GM12878 (cell line): ENCODE results near the gene DGKB. TPM values are rescaled to one million over a fixed set of nuclear protein-coding genes. Genes with fewer than 3 reads are reported as not detected.

Experiments used
- ATAC-seq: fragments of 200-7000 bp; cut with Tn5 transposase; 3 replicates; pipeline ENCODE4 v1.9.1; 2020; ENCODE audit warnings: mild to moderate bottlenecking, moderate library complexity
- BruUV-seq: library from RNA; stranded (reverse); fragments of 400-500 nt; replicated peaks from 2 replicates; lab custom pipeline; 2021; lab: Mats Ljungman, UMichigan
- CTCF ChIA-PET: fragments of 300-600 bp; sonication (Branson Sonifier 250); formaldehyde crosslinking; extraction: SDS; loops from one replicate; lab custom pipeline; 2021; ENCODE audit warnings: inconsistent platforms; lab: Yijun Ruan, JAX
- POLR2A ChIA-PET: fragments of 350-600 bp; formaldehyde crosslinking; extraction: SDS; loops from one replicate; lab custom pipeline; 2021; ENCODE audit warnings: inconsistent platforms; lab: Charles Lee
- RAD21 ChIA-PET: fragments of 300-600 bp; sonication (Branson Sonifier 250); formaldehyde crosslinking; loops from one replicate; lab custom pipeline; 2023; ENCODE audit warnings: antibody characterized with exemption; ENCODE audit not compliant: unreplicated experiment; lab: Charles Lee
- SMC1A ChIA-PET: fragments of 300-600 bp; sonication (Branson Sonifier 250); formaldehyde crosslinking; loops from one replicate; lab custom pipeline; 2023; ENCODE audit not compliant: unreplicated experiment, uncharacterized antibody; lab: Charles Lee
- DNase-seq: peaks from one replicate; pipeline ENCODE4 v3.0.0-alpha.2; 2011; ENCODE audit warnings: low read depth, low spot score
- FAIRE-seq: peaks from 3 replicates; lab custom pipeline; 2011; peaks lifted over from hg19 to GRCh38; lab: Jason Lieb, UNC
- H2AFZ ChIP-seq: 2 replicates; pipeline ENCODE4 v1.6.0; 2011; ENCODE audit warnings: low read depth, low read length, control low read depth; ENCODE audit not compliant: control insufficient read depth
- H3K27ac ChIP-seq: 2 replicates; pipeline ENCODE4 v1.5.1; 2011; ENCODE audit warnings: control low read depth; ENCODE audit not compliant: control insufficient read depth, insufficient read depth
- H3K27me3 ChIP-seq, 2 experiments: replicated peaks in 1 of 2; 2 replicates each; pipeline versions ENCODE4 v1.6.0 to v1.6.1; 2011; ENCODE audit warnings: low read length in 1 of 2; ENCODE audit not compliant: control insufficient read depth in 2 of 2, insufficient read depth in 2 of 2
- H3K36me3 ChIP-seq, 2 experiments: 2 replicates each; pipeline ENCODE4 v1.5.1; 2011; ENCODE audit warnings: low read length in 1 of 2; ENCODE audit not compliant: control insufficient read depth in 2 of 2, insufficient read depth in 2 of 2
- H3K4me1 ChIP-seq: 2 replicates; pipeline ENCODE4 v1.6.1; 2011; ENCODE audit warnings: mild to moderate bottlenecking, low read length, moderate library complexity, mixed read lengths; ENCODE audit not compliant: control insufficient read depth, insufficient read depth
- H3K4me2 ChIP-seq: 2 replicates; pipeline ENCODE4 v1.6.0; 2011; ENCODE audit warnings: control low read depth; ENCODE audit not compliant: control insufficient read depth, insufficient read depth
- H3K4me3 ChIP-seq: fragments of 200-600 bp; sonication (generic); 2 replicates; pipeline ENCODE4 v1.5.1; 2016
- H3K79me2 ChIP-seq: 2 replicates; pipeline ENCODE4 v1.6.0; 2011; ENCODE audit warnings: low read length; ENCODE audit not compliant: control insufficient read depth, insufficient read depth
- H3K9ac ChIP-seq: 2 replicates; pipeline ENCODE4 v1.8.0; 2011; ENCODE audit warnings: low read length, control low read depth, mixed read lengths; ENCODE audit not compliant: control insufficient read depth, insufficient read depth
- H3K9me3 ChIP-seq: replicated peaks from 3 replicates; pipeline ENCODE4 v1.5.1; 2011; ENCODE audit warnings: mild to moderate bottlenecking, low read length; ENCODE audit not compliant: control insufficient read depth, insufficient read depth
- H4K20me1 ChIP-seq: 2 replicates; pipeline ENCODE4 v1.6.0; 2011; ENCODE audit not compliant: control insufficient read depth, insufficient read depth
- E2F4 ChIP-seq: IDR thresholded peaks from 2 replicates; pipeline ENCODE4 v1.6.1; 2012; ENCODE audit warnings: low read depth, low read length, improper control_type of control experiment
- EGR1 ChIP-seq, 2 experiments: IDR thresholded peaks; 1 replicate in 1 of 2; 2 replicates in 1 of 2; pipeline ENCODE4 v1.6.1; 2011 to 2012; ENCODE audit warnings: low read depth in 2 of 2, low read length in 2 of 2, borderline replicate concordance in 1 of 2, mild to moderate bottlenecking in 1 of 2, moderate library complexity in 1 of 2
- HDAC6 ChIP-seq: fragments of 200-600 bp; sonication (generic); IDR thresholded peaks from one replicate; pipeline ENCODE4 v1.8.0; 2017; ENCODE audit warnings: antibody characterized with exemption; ENCODE audit not compliant: unreplicated experiment
- HDGF ChIP-seq: fragments of 450-650 bp; IDR thresholded peaks from 2 replicates; pipeline ENCODE4 v1.6.1; 2016; ENCODE audit warnings: antibody characterized with exemption
- HSF1 ChIP-seq: fragments of 150-350 bp; IDR thresholded peaks from 2 replicates; pipeline ENCODE4 v1.6.1; 2014; ENCODE audit warnings: mild to moderate bottlenecking, low read depth, low read length
- MAX ChIP-seq: IDR thresholded peaks from 2 replicates; pipeline ENCODE4 v1.6.1; 2012; ENCODE audit warnings: low read depth, low read length, improper control_type of control experiment
- NFYA ChIP-seq: IDR thresholded peaks from 2 replicates; pipeline ENCODE4 v1.6.1; 2011; ENCODE audit warnings: low read depth, mild to moderate bottlenecking, low read length, improper control_type of control experiment, borderline replicate concordance
- NRF1 ChIP-seq: conservative IDR thresholded peaks from 2 replicates; pipeline ENCODE4 v1.6.1; 2011; ENCODE audit warnings: mild to moderate bottlenecking, low read depth, low read length, improper control_type of control experiment
- PAX8 ChIP-seq: fragments of 450-650 bp; IDR thresholded peaks from 2 replicates; pipeline ENCODE4 v1.6.1; 2017; ENCODE audit warnings: mild to moderate bottlenecking, moderate library complexity
- POLR2AphosphoS5 ChIP-seq: IDR thresholded peaks from 2 replicates; pipeline ENCODE4 v1.6.1; 2011; ENCODE audit warnings: mild to moderate bottlenecking, low read length, inconsistent platforms
- YBX1 ChIP-seq: fragments of 450-650 bp; IDR thresholded peaks from 2 replicates; pipeline ENCODE4 v1.6.1; 2016; ENCODE audit warnings: antibody characterized with exemption
- ZBTB33 ChIP-seq: fragments of 450-650 bp; IDR thresholded peaks from 2 replicates; pipeline ENCODE4 v1.6.1; 2017; ENCODE audit warnings: mild to moderate bottlenecking
- ZNF384 ChIP-seq: IDR thresholded peaks from 2 replicates; pipeline ENCODE4 v1.6.1; 2012; ENCODE audit warnings: low read depth, mild to moderate bottlenecking, low read length, improper control_type of control experiment, borderline replicate concordance
- WGBS: methylation state at CpG from one replicate; pipeline ENCODE4 v1.1.6; 2016; ENCODE audit warnings: low lambda C conversion rate; ENCODE audit not compliant: insufficient replicate concordance, insufficient coverage; ENCODE audit errors: missing lambda C conversion rate; 5-methylcytosine and 5-hydroxymethylcytosine counted together
- in situ Hi-C: fragments of 300-500 bp; cut with MboI; formaldehyde crosslinking; loops from 9 replicates; pipeline ENCODE4 v1.14.3; 2018; ENCODE audit warnings: mixed read lengths
- intact Hi-C: fragments of 100-400 bp; cut with micrococcal nuclease; formaldehyde crosslinking; loops from one replicate; pipeline ENCODE4 v1.14.2; 2022; ENCODE audit not compliant: unreplicated experiment
- polyA plus RNA-seq, 11 experiments: library from polyadenylated mRNA; depleted of rRNA in 4 of 11; unstranded in 6 of 11; stranded (reverse) in 5 of 11; fragments of >200 nt; fragmentation: Nextera tagmentation in 4 of 11; fragmentation: Illumina TruSeq in 1 of 11; extraction: Ambion mirVana in 4 of 11; extraction: Trizol in 1 of 11; gene quantifications; 1 replicate in 1 of 11; 2 replicates in 10 of 11; pipeline versions ENCODE4 v1.2.1 to v1.2.3, GENCODE V29; 2011 to 2016; ENCODE audit warnings: inconsistent platforms in 2 of 11, missing spikeins in 2 of 11, low read depth in 1 of 11
- total RNA-seq, 4 experiments: library from RNA; depleted of rRNA in 3 of 4; stranded (reverse); fragments of >200 nt in 3 of 4; fragmentation: Illumina TruSeq in 1 of 4; extraction: Trizol in 1 of 4; gene quantifications; 2 replicates each; pipeline versions ENCODE4 v1.2.1 to v1.2.3, GENCODE V29; 2013 to 2021

The DGKB gene
- total and polyA plus RNA-seq, 10 of the 15 experiments (the other 5 are each of a cell fraction or from before 2014, with no cell fraction given): 0.02 to 0.10 (median 0.04) TPM; not detected in 6

- TF ChIP-seq ZBTB33 (no peak), HDAC6 (no peak), PAX8 (no peak), MAX (no peak), EGR1 (IDR thresholded peaks at IDR 0.05; ENCODE audit: borderline replicate concordance in 1 of 2, low read depth in 2 of 2, low read length in 2 of 2) (no peak), POLR2AphosphoS5 (no peak), NFYA (no peak)
Observed at GRCh38 chr7:14576578-14576977, 326.0 kb downstream of the DGKB start (continued).

GRCh38 chr7:14570750-14571607 lies 331.6 kb downstream of the DGKB start:
- H3K9me3 ChIP-seq: no peaks in the 10 kb centered on the region
- FAIRE-seq: no peak
- BruUV-seq: no TSS peak
- H3K36me3 ChIP-seq: no peaks in the 10 kb centered on the region
- no peak for DNase-seq
- CTCF ChIA-PET: no interaction called here
- no peak for TF ChIP-seq HSF1
- no peak for TF ChIP-seq HDGF
- no peak for TF ChIP-seq ZNF384
- no peak for TF ChIP-seq YBX1
- no peak for TF ChIP-seq NRF1
- no peak for TF ChIP-seq E2F4
- H3K9ac ChIP-seq: no peak overlapping the region
- in situ Hi-C loops (no loop called here), intact Hi-C loops (no loop called here)
- POLR2A ChIA-PET: no interaction called here
- WGBS: 31% methylated on average over 5 of the region's 5 CpGs
- H3K27ac ChIP-seq: no peak overlapping the region
- H2AFZ ChIP-seq: no peak overlapping the region
- H4K20me1 ChIP-seq: no peaks in the 10 kb centered on the region
- H3K4me2 ChIP-seq: no peak overlapping the region
- H3K4me1 ChIP-seq: no peaks in the 10 kb centered on the region
- H3K79me2 ChIP-seq: no peaks in the 10 kb centered on the region
- no peaks in the 10 kb centered on the region for H3K27me3 ChIP-seq
- ATAC-seq: no peak
- RAD21 ChIA-PET: no interaction called here
- no peak overlapping the region for H3K4me3 ChIP-seq
- SMC1A ChIA-PET: no interaction called here
